ENCODE measurements around the gene MLF1.

- TF ChIP-seq CTCF (IDR thresholded peaks at IDR 0.05): no peak
- no peak for TF ChIP-seq POLR2A (IDR thresholded peaks at IDR 0.05)
Observed at GRCh38 chr3:158642474-158643210, 71.6 kb downstream of the MLF1 start.

Data from tibial nerve (tissue), 3 donors.